22Rv1 (cell line): Measurements from ENCODE around the gene LGALS1.

Experiments used
- H3K27ac ChIP-seq: fragments of 450-650 bp; 2 replicates; pipeline ENCODE4 v1.5.1; 2017
- CTCF ChIP-seq: fragments of 450-650 bp; IDR thresholded peaks from 2 replicates; pipeline ENCODE4 v1.5.1; 2017; ENCODE audit warnings: mild to moderate bottlenecking
- ZFX ChIP-seq: fragments of 450-650 bp; IDR thresholded peaks from 2 replicates; pipeline ENCODE4 v1.6.1; 2017; ENCODE audit warnings: antibody characterized with exemption, borderline replicate concordance

The LGALS1 gene

GRCh38 chr22:37675930-37676735 lies 697 bp downstream of the LGALS1 start:
- H3K27ac ChIP-seq: peak overlapping the region; percentile 94
- TF ChIP-seq ZFX (no peak), CTCF (no peak)

- H3K27ac ChIP-seq: peak overlapping the region; percentile 94
Observed at GRCh38 chr22:37676736-37677492, 1.5 kb downstream of the LGALS1 start.

GRCh38 chr22:37677493-37677974 lies 2.1 kb downstream of the LGALS1 start:
- H3K27ac ChIP-seq: peak overlapping the region; percentile 94
- TF ChIP-seq ZFX: no peak
- TF ChIP-seq CTCF: no peak

More at GRCh38 chr22:37676736-37677492, 1.5 kb downstream of the LGALS1 start:
- no peak for TF ChIP-seq CTCF
- TF ChIP-seq ZFX: no peak

DNA sequence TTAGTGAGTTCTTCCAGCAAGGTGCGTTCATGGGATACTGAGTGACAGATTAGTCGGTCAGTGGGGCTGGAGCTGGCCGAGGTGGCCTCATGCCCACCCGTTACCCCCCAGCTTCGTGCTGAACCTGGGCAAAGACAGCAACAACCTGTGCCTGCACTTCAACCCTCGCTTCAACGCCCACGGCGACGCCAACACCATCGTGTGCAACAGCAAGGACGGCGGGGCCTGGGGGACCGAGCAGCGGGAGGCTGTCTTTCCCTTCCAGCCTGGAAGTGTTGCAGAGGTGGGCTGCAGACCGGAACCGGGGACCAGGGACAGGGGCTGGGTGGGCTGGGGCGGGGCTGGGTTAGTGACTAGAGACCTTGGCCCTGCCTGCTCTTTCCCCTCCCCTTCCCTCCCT lies 2.9 kb downstream of the LGALS1 start:
- TF ChIP-seq CTCF (no peak), ZFX (no peak)
- 0 out of 2 replicates have a peak overlapping the region, but pooled peaks have one; percentile 94 for H3K27ac ChIP-seq

- H3K27ac ChIP-seq: peak overlapping the region; percentile 13; the same call in 1 of the 2 replicates
- TF ChIP-seq ZFX (no peak), CTCF (no peak)
Observed at GRCh38 chr22:37679670-37680069, 4.2 kb downstream of the LGALS1 start.

GRCh38 chr22:37680191-37680851 lies 4.9 kb downstream of the LGALS1 start:
- TF ChIP-seq ZFX (no peak), CTCF (no peak)
- H3K27ac ChIP-seq: peak overlapping the region; percentile 13; the same call in 1 of the 2 replicates
